Lower leg skin (tissue), 3 donors: Measurements from ENCODE around the gene SRSF8.

Source experiments
- CTCF ChIP-seq, 3 donors: fragments of 450-650 bp; IDR thresholded peaks; one replicate each; pipeline ENCODE4 v1.5.1; 2016; ENCODE audit warnings: antibody characterized with exemption in 3 of 3, mild to moderate bottlenecking in 3 of 3, moderate library complexity in 2 of 3
- POLR2A ChIP-seq, 2 donors: fragments of 450-650 bp; IDR thresholded peaks; one replicate each; pipeline ENCODE4 v1.6.1; 2016 to 2017; ENCODE audit warnings: antibody characterized with exemption in 2 of 2, mild to moderate bottlenecking in 1 of 2, moderate library complexity in 1 of 2

- TF ChIP-seq CTCF (IDR thresholded peaks at IDR 0.05), result no peak
- TF ChIP-seq POLR2A (IDR thresholded peaks at IDR 0.05), result no peak
Measured at GRCh38 chr11:95115597-95115996, 48.9 kb downstream of the SRSF8 start.
